ENCODE results near the gene SFXN5.
"Not testable (repeated sequence)": the region's sequence is repeated elsewhere in the genome, so short reads cannot be mapped to it uniquely, and the experiment has no call there.

Gene SFXN5

GRCh38 chr2:73071360-73072128 is at the start of gene SFXN5:
TSS of gene SFXN5 (minus strand) at chr2:73071712. CDS start at chr2:73071705, 7 bp downstream.
- Histone ChIP-seq H3K9me3 (ENCODE audit: severe bottlenecking) (no peaks in the 10 kb centered on the region), H3K36me3 (ENCODE audit: low read depth) (no peaks in the 10 kb centered on the region), H3K4me1 (ENCODE audit: insufficient read depth, poor library complexity, severe bottlenecking) (peaks cover 13% of the 10 kb centered on the region), H3K27me3 (ENCODE audit: insufficient read depth, poor library complexity, severe bottlenecking) (no peaks in the 10 kb centered on the region), H3K27ac (ENCODE audit: poor library complexity, severe bottlenecking) (peak within 1 kb of the TSS; percentile 61), H3K4me3 (ENCODE audit: severe bottlenecking) (peak within 1 kb of the TSS; percentile 84)
- peak; percentile 85 for ATAC-seq (ENCODE audit: low read depth)
- no peak for TF ChIP-seq CTCF (IDR thresholded peaks at IDR 0.05; ENCODE audit: poor library complexity, severe bottlenecking)
- DNase-seq (ENCODE audit: low spot score) = peak; percentile 95

GRCh38 chr2:73119611-73120239 is 48.2 kb upstream of the SFXN5 start:
- H3K27ac ChIP-seq (ENCODE audit: poor library complexity, severe bottlenecking); DNase-seq (ENCODE audit: low spot score); H3K4me3 ChIP-seq (ENCODE audit: severe bottlenecking); H3K27me3 ChIP-seq (ENCODE audit: insufficient read depth, poor library complexity, severe bottlenecking); H3K9me3 ChIP-seq (ENCODE audit: severe bottlenecking); H3K4me1 ChIP-seq (ENCODE audit: insufficient read depth, poor library complexity, severe bottlenecking); ATAC-seq (ENCODE audit: low read depth); H3K36me3 ChIP-seq (ENCODE audit: low read depth): not testable (repeated sequence)

GRCh38 chr2:73117441-73117840 is 45.9 kb upstream of the SFXN5 start:
- Histone ChIP-seq H3K4me3 (ENCODE audit: severe bottlenecking) (no peak overlapping the region), H3K27ac (ENCODE audit: poor library complexity, severe bottlenecking) (no peak overlapping the region), H3K36me3 (ENCODE audit: low read depth) (no peaks in the 10 kb centered on the region), H3K4me1 (ENCODE audit: insufficient read depth, poor library complexity, severe bottlenecking) (no peaks in the 10 kb centered on the region), H3K9me3 (ENCODE audit: severe bottlenecking) (no peaks in the 10 kb centered on the region), H3K27me3 (ENCODE audit: insufficient read depth, poor library complexity, severe bottlenecking) (no peaks in the 10 kb centered on the region)
- no peak for TF ChIP-seq CTCF (IDR thresholded peaks at IDR 0.05; ENCODE audit: poor library complexity, severe bottlenecking)
- ATAC-seq (ENCODE audit: low read depth) (no peak), DNase-seq (ENCODE audit: low spot score) (no peak)

- Histone ChIP-seq H3K36me3 (ENCODE audit: low read depth) (no peaks in the 10 kb centered on the region), H3K27me3 (ENCODE audit: insufficient read depth, poor library complexity, severe bottlenecking) (no peaks in the 10 kb centered on the region), H3K27ac (ENCODE audit: poor library complexity, severe bottlenecking) (no peak overlapping the region), H3K4me3 (ENCODE audit: severe bottlenecking) (no peak overlapping the region), H3K9me3 (ENCODE audit: severe bottlenecking) (no peaks in the 10 kb centered on the region), H3K4me1 (ENCODE audit: insufficient read depth, poor library complexity, severe bottlenecking) (no peaks in the 10 kb centered on the region)
- ATAC-seq (ENCODE audit: low read depth) (no peak), DNase-seq (ENCODE audit: low spot score) (no peak)
- no peak for TF ChIP-seq CTCF (IDR thresholded peaks at IDR 0.05; ENCODE audit: poor library complexity, severe bottlenecking)
Observed at GRCh38 chr2:73116182-73116960, 44.9 kb upstream of the SFXN5 start.

- Histone ChIP-seq H3K9me3 (ENCODE audit: severe bottlenecking) (no peaks in the 10 kb centered on the region), H3K4me1 (ENCODE audit: insufficient read depth, poor library complexity, severe bottlenecking) (peaks cover 5% of the 10 kb centered on the region), H3K36me3 (ENCODE audit: low read depth) (no peaks in the 10 kb centered on the region), H3K27me3 (ENCODE audit: insufficient read depth, poor library complexity, severe bottlenecking) (no peaks in the 10 kb centered on the region), H3K4me3 (ENCODE audit: severe bottlenecking) (no peak overlapping the region), H3K27ac (ENCODE audit: poor library complexity, severe bottlenecking) (peak overlapping the region; percentile 82)
- no peak for ATAC-seq (ENCODE audit: low read depth)
- no peak for DNase-seq (ENCODE audit: low spot score)
- TF ChIP-seq CTCF (IDR thresholded peaks at IDR 0.05; ENCODE audit: poor library complexity, severe bottlenecking) = no peak
Observed at GRCh38 chr2:73114273-73114867, 42.9 kb upstream of the SFXN5 start.
